ENCODE measurements around the gene CST9. TPM values are rescaled to one million over a fixed set of nuclear protein-coding genes. Genes with fewer than 3 reads are reported as not detected.

CST9 gene
- polyA plus RNA-seq, 1 donor = not detected

DNA sequence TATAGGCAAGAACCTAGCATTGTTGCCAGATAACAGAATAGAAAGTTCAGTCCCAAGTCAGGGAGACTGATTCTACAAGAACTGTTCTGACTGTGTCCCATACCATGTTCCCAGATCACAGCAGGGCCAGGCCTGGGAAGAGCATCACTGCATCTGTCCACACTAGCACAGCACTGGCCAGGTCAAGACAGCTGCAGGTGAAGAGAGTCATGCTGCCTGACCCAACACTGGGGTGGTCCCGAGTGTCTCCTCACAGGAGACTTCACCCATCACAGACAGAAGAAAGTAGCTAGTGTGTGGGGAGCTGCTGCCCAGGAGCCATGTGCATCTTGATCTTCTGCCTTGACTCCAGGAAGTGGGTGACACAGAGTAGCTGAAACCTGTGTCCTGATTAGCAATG, 36.1 kb downstream of the CST9 start:
- no peaks in the 10 kb centered on the region for H3K4me1 ChIP-seq (ENCODE audit: control insufficient read depth, insufficient read depth, low read length)
- DNase-seq = no peak
- no peaks in the 10 kb centered on the region for H3K27me3 ChIP-seq (ENCODE audit: control insufficient read depth, insufficient read depth, low read length)
- H3K36me3 ChIP-seq (ENCODE audit: control insufficient read depth, insufficient read depth, low read length) = no peaks in the 10 kb centered on the region
- no CpG with 5 or more reads among the region's 1 CpG for WGBS (ENCODE audit: insufficient coverage, low lambda C conversion rate)
- no peaks in the 10 kb centered on the region for H3K9me3 ChIP-seq (ENCODE audit: control insufficient read depth, low read depth, low read length)
- no peak overlapping the region for H3K27ac ChIP-seq (ENCODE audit: low read length)
- no peak overlapping the region for H3K4me3 ChIP-seq (ENCODE audit: low read length)

DNA sequence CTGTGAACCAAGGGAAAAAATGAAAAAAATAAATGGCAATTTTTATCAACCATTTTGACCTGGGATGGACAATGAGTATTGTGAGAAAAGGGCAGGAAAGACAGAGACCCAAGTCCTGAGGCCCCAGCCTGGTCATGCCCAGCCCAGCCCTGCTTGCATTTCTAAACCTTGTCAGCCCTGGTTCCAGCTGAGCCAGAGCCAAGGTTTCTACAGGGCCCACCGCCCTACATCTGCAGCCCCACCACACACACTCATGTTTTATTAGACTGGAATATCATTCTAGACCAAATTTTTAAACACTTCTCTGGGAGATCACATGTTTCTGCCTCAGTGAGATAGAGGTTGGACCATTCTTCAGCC, 36.8 kb downstream of the CST9 start:
- Histone ChIP-seq H3K27ac (ENCODE audit: low read length) (no peak overlapping the region), H3K4me1 (ENCODE audit: control insufficient read depth, insufficient read depth, low read length) (no peaks in the 10 kb centered on the region), H3K4me3 (ENCODE audit: low read length) (no peak overlapping the region), H3K36me3 (ENCODE audit: control insufficient read depth, insufficient read depth, low read length) (no peaks in the 10 kb centered on the region), H3K27me3 (ENCODE audit: control insufficient read depth, insufficient read depth, low read length) (no peaks in the 10 kb centered on the region), H3K9me3 (ENCODE audit: control insufficient read depth, low read depth, low read length) (no peaks in the 10 kb centered on the region)
- DNase-seq = no peak
- WGBS (ENCODE audit: insufficient coverage, low lambda C conversion rate) = no CpG with 5 or more reads among the region's 1 CpG

DNA sequence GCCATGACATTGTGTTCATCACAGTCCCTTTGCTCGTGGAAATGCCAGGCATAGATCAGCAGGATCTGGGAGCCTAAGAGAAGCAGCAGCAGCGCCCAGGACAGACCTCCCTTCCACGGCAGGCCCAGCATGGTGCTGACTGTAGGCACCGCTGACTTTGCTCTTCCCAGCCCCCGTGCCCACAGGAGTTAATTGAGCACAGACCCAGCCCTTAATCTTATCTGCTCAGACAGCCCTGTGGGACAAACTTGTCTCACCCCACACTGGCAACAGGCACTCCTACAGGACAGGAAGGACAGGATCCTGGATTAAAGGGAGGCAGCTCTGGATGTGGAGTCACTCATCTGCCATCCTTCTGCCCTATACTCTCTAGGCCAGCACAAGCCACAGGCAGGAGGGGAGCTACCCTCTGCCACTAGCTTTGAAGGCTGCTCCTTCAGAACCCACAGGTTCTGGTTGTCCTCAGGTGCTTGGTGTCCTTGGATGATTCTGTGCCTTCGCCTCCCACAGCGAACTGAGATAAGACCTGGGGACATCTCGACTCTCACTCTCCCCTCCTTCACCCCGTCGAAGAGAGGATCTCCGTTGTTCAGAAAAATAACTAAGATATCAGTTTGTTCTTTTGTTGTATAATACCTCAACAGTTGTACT, 37.3 kb downstream of the CST9 start, which contains the start of gene CST9L:
TSS of gene CST9L (minus strand) at position 165 of the 651 bp plus-strand sequence. CDS start at position 131, 34 bp downstream.
- Histone ChIP-seq H3K4me1 (ENCODE audit: control insufficient read depth, insufficient read depth, low read length) (no peaks in the 10 kb centered on the region), H3K4me3 (ENCODE audit: low read length) (no peak within 1 kb of the TSS), H3K27ac (ENCODE audit: low read length) (no peak within 1 kb of the TSS), H3K27me3 (ENCODE audit: control insufficient read depth, insufficient read depth, low read length) (no peaks in the 10 kb centered on the region), H3K36me3 (ENCODE audit: control insufficient read depth, insufficient read depth, low read length) (no peaks in the 10 kb centered on the region), H3K9me3 (ENCODE audit: control insufficient read depth, low read depth, low read length) (no peaks in the 10 kb centered on the region)
- WGBS (ENCODE audit: insufficient coverage, low lambda C conversion rate) = no CpG with 5 or more reads among the region's 11 CpGs
- DNase-seq = no peak

DNA sequence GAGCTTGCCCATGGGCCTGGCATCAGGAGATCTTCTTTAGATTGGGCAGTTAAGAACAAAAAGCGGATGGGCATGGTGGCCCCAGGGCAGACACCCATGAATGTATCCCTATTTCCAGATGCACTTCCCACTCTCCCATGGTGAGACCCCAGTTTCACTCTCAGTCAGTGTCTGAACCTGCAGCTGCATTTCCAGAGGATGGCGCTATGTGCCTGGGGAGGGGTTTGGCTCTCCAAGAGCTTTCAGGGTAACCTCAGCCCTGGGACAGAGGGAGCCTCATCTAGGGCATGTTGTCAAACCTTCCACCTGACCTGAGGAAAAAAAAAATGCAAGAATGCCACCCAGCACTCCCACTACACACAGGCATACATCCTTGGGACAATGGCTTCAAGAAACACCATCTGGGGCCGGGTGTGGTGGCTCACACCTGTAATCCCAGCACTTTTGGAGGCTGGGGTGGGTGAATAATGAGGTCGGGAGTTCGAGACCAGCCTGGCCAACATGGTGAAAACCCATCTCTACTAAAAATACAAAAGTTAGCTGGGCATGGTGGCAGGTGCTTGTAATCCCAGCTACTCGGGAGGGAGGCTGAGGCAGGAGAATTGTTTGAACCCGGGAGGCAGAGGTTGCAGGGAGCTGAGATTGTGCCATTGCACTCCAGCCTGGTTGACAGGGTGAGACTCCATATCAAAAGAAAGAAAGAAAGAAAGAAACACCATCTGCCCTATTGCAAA, 39.4 kb downstream of the CST9 start:
- no peak overlapping the region for H3K4me3 ChIP-seq (ENCODE audit: low read length)
- no peak for DNase-seq
- peaks cover 8% of the 10 kb centered on the region for H3K9me3 ChIP-seq (ENCODE audit: control insufficient read depth, low read depth, low read length)
- no peak overlapping the region for H3K27ac ChIP-seq (ENCODE audit: low read length)
- WGBS (ENCODE audit: insufficient coverage, low lambda C conversion rate) = no CpG with 5 or more reads among the region's 7 CpGs
- no peaks in the 10 kb centered on the region for H3K27me3 ChIP-seq (ENCODE audit: control insufficient read depth, insufficient read depth, low read length)
- no peaks in the 10 kb centered on the region for H3K4me1 ChIP-seq (ENCODE audit: control insufficient read depth, insufficient read depth, low read length)
- H3K36me3 ChIP-seq (ENCODE audit: control insufficient read depth, insufficient read depth, low read length) = no peaks in the 10 kb centered on the region

DNA sequence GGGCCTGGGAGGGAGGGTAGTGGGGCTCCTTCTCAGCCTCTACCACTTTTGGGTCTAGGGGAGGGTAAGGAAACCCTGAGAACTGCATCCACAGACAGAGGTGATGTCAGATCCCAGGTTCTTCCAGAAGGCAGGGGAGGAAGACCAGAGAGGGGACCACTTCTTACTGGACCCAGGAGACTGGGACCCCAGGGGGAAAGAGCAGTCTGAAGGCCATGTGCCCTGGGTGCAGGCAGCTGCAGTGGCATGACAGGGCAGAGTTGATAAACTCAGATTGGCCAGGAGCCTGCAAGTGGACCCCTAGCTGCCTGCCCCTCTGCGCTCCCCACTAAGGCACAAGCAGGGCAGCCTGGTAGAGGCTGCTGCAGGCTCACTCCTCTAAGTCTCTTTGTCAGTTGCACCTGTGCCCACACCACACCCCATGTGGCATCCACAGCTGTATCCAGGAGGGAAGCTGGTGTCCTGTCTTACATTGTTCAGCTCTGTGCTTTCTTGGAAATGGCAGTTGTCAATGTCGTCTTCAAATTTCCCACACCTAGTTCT, 40.1 kb downstream of the CST9 start:
- H3K27me3 ChIP-seq (ENCODE audit: control insufficient read depth, insufficient read depth, low read length) = no peaks in the 10 kb centered on the region
- H3K36me3 ChIP-seq (ENCODE audit: control insufficient read depth, insufficient read depth, low read length) = no peaks in the 10 kb centered on the region
- no CpG with 5 or more reads among the region's 2 CpGs for WGBS (ENCODE audit: insufficient coverage, low lambda C conversion rate)
- H3K9me3 ChIP-seq (ENCODE audit: control insufficient read depth, low read depth, low read length) = peaks cover 8% of the 10 kb centered on the region
- H3K27ac ChIP-seq (ENCODE audit: low read length) = no peak overlapping the region
- no peaks in the 10 kb centered on the region for H3K4me1 ChIP-seq (ENCODE audit: control insufficient read depth, insufficient read depth, low read length)
- DNase-seq = no peak
- H3K4me3 ChIP-seq (ENCODE audit: low read length) = no peak overlapping the region

DNA sequence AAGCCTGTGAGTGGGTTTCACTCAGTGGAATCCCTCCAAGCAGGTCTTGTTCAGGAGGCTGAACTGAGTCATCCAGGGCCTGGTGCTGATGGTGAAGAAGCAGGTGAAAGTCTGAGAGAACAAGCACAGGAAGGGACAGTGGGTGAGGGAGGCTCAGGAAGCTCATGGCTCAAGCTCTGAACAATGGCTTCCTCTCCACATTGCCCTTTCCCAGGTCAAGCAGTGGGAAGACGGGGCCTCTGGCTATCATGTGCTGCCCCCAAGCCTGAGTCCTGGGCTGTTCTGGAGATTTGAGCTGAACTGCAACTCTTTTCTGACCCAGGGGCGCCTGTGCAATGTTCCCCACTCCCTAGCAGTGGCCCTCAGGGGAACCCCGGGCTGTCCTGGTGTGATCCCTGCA, 40.8 kb downstream of the CST9 start:
- Histone ChIP-seq H3K4me3 (ENCODE audit: low read length) (no peak overlapping the region), H3K27me3 (ENCODE audit: control insufficient read depth, insufficient read depth, low read length) (no peaks in the 10 kb centered on the region), H3K9me3 (ENCODE audit: control insufficient read depth, low read depth, low read length) (peaks cover 8% of the 10 kb centered on the region), H3K36me3 (ENCODE audit: control insufficient read depth, insufficient read depth, low read length) (no peaks in the 10 kb centered on the region), H3K27ac (ENCODE audit: low read length) (no peak overlapping the region), H3K4me1 (ENCODE audit: control insufficient read depth, insufficient read depth, low read length) (no peaks in the 10 kb centered on the region)
- DNase-seq = no peak
- WGBS (ENCODE audit: insufficient coverage, low lambda C conversion rate) = no CpG with 5 or more reads among the region's 3 CpGs

DNA sequence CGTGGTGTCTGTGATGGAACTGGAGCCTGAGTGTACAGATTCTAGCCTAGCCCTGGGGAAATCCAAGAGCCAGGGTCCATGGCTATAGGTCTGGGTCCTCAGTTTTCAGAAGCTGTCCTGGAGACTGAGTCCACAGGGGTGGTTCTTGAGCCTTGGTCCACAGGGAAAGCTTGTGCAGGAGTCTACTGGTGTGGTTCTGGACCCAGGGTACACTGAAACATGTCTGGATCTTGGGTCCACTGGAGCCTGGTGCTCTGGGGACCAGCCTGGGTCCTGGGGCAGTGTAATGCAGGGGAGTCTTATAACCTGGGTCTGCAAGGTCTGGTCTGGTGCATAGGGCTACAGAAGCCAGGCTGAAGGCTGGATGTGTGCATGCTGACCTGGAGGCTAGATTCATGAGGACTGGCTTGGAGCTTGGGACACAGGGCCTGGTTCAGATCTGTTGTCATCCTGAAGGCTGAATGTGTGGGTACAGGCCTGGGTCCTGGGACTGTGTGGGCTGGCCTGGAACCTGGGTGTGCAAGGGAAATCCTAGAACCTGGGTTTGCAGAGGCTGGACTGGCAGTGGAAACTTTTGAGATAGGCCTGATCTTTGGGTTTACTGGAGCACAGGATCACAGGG, 42.9 kb downstream of the CST9 start:
- no peaks in the 10 kb centered on the region for H3K4me1 ChIP-seq (ENCODE audit: control insufficient read depth, insufficient read depth, low read length)
- no peaks in the 10 kb centered on the region for H3K27me3 ChIP-seq (ENCODE audit: control insufficient read depth, insufficient read depth, low read length)
- H3K9me3 ChIP-seq (ENCODE audit: control insufficient read depth, low read depth, low read length) = peaks cover 8% of the 10 kb centered on the region
- no peak overlapping the region for H3K27ac ChIP-seq (ENCODE audit: low read length)
- no peak overlapping the region for H3K4me3 ChIP-seq (ENCODE audit: low read length)
- no peak for DNase-seq
- no peaks in the 10 kb centered on the region for H3K36me3 ChIP-seq (ENCODE audit: control insufficient read depth, insufficient read depth, low read length)
- no CpG with 5 or more reads among the region's 1 CpG for WGBS (ENCODE audit: insufficient coverage, low lambda C conversion rate)

DNA sequence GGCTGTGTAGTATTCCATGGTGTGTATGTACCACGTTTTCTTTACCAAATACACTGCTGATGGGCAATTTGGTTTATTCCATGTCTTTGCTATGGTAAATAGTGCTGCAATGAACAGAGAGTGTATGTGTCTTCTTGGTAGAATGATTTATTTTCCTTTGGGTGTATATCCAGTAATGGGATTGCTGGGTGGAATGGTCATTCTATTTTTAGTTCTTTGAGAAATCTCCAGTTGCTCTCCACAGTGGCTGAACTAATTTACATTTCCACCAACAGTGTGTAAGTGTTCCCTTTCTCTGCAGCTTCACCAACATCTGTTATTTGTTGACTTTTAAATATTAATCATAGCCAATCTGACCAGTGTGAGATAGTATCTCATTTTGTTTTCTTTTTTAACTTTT, 51.3 kb downstream of the CST9 start:
- Histone ChIP-seq H3K36me3 (ENCODE audit: control insufficient read depth, insufficient read depth, low read length) (no peaks in the 10 kb centered on the region), H3K27me3 (ENCODE audit: control insufficient read depth, insufficient read depth, low read length) (no peaks in the 10 kb centered on the region), H3K9me3 (ENCODE audit: control insufficient read depth, low read depth, low read length) (no peaks in the 10 kb centered on the region), H3K4me1 (ENCODE audit: control insufficient read depth, insufficient read depth, low read length) (no peaks in the 10 kb centered on the region), H3K27ac (ENCODE audit: low read length) (no peak overlapping the region), H3K4me3 (ENCODE audit: low read length) (no peak overlapping the region)
- no CpG with 5 or more reads among the region's 1 CpG for WGBS (ENCODE audit: insufficient coverage, low lambda C conversion rate)
- no peak for DNase-seq

Other genes starting within 250 kb of the CST9 start
- 8.8 TPM for gene GZF1, start 243.7 kb downstream of the CST9 start, polyA plus RNA-seq
- gene NAPB, start 184.4 kb downstream of the CST9 start, polyA plus RNA-seq = 19.9 TPM
- 0.09 TPM for gene CSTL1, start 166.2 kb downstream of the CST9 start, polyA plus RNA-seq
- not detected for gene CST11, start 153.0 kb downstream of the CST9 start, polyA plus RNA-seq
- not detected for gene CST8, start 114.8 kb downstream of the CST9 start, polyA plus RNA-seq
- gene CST9L, start 37.4 kb downstream of the CST9 start, polyA plus RNA-seq = not detected
- 661 TPM for gene CST3, start 32.0 kb upstream of the CST9 start, polyA plus RNA-seq
- not detected for gene CST4, start 83.1 kb upstream of the CST9 start, polyA plus RNA-seq
- gene CST1, start 145.0 kb upstream of the CST9 start, polyA plus RNA-seq = not detected
- 0.07 TPM for gene CST2, start 220.8 kb upstream of the CST9 start, polyA plus RNA-seq

Measured in large intestine (tissue), 3 donors.